Prostate gland (tissue), 2 donors: ENCODE results near the gene RMP24.

Experiments used
- CTCF ChIP-seq, 4 experiments: fragments of 200-600 bp in 2 of 4; fragments of 450-650 bp in 2 of 4; sonication (generic) in 2 of 4; IDR thresholded peaks; 1 replicate in 3 of 4; 2 replicates in 1 of 4; pipeline ENCODE4 v1.5.1; 2016 to 2019; ENCODE audit warnings: antibody characterized with exemption in 4 of 4, mild to moderate bottlenecking in 2 of 4, moderate library complexity in 2 of 4
- POLR2A ChIP-seq: fragments of 450-650 bp; IDR thresholded peaks from one replicate; pipeline ENCODE4 v1.6.1; 2016; ENCODE audit warnings: antibody characterized with exemption, mild to moderate bottlenecking
- POLR2AphosphoS5 ChIP-seq: sonication (generic); formaldehyde crosslinking; IDR thresholded peaks from one replicate; pipeline ENCODE4 v1.6.1; 2017; ENCODE audit warnings: antibody characterized with exemption

DNA sequence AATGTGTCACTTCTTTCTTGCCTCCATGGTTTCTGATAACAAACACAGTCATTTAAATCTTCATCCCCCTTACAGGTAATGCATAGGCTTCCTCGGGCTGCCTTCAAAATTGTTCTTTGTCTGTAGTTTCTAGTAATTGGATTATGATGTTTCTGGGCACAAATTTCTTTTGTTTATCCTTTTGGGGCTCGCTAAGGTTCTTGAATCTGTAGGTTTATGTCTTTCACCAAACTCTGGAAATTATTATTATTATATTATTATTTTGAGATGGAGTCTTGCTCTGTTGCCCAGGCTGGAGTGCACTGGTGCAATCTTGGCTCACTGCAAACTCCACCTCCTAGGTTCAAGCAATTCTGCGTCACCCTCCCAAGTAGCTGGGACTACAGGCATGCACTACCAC lies 16.3 kb upstream of the RMP24 start:
- TF ChIP-seq CTCF (IDR thresholded peaks at IDR 0.05) = no peak
- TF ChIP-seq POLR2AphosphoS5 = no peak
- no peak for TF ChIP-seq POLR2A
